HG02588 (cell line): ENCODE results near the gene KANSL1L.

ENCODE experiments used
- ATAC-seq: cut with Tn5 transposase; IDR thresholded peaks from one replicate; pipeline ENCODE4 v1.9.1; 2021; ENCODE audit warnings: mild to moderate bottlenecking, moderate library complexity; ENCODE audit not compliant: unreplicated experiment

KANSL1L gene

DNA sequence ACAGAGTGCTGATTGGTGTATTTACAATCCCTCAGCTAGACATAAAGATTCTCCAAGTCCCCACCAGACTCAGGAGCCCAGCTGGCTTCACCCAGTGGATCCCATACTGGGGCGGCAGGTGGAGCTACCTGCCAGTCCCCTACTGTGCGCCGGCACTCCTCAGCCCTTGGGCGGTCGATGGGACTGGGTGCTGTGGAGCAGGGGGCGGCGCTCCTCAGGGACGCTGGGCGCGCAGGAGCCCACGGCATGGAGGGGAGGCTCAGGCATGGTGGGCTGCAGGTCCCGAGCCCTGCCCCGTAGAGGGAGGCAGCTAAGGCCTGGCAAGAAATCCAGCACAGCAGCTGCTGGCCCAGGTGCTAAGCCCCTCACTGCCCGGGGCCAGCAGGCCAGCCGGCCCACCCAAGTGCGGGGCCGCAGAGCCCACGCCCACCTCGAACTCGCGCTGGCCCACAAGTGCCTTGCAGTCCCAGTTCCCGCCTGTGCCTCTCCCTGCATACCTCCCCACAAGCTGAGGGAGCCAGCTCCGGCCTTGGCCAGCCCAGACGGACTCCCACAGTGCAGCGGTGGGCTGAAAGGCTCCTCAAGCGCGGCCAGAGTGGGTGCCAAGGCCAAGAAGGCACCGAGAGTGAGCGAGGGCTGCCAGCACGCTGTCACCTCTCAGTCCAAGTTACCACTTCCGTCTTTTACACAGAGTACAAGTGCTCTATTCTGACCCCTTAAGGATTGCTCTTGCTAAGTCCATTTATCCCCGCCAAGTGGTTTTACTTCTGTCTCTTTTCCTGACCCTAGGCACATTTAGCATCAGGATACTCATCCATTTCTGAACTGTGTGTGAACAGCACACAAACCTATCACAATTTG is 170.5 kb downstream of the KANSL1L start:
- ATAC-seq: no peak

- no peak for ATAC-seq
Observed at GRCh38 chr2:209998596-209998995, 172.6 kb downstream of the KANSL1L start.

DNA sequence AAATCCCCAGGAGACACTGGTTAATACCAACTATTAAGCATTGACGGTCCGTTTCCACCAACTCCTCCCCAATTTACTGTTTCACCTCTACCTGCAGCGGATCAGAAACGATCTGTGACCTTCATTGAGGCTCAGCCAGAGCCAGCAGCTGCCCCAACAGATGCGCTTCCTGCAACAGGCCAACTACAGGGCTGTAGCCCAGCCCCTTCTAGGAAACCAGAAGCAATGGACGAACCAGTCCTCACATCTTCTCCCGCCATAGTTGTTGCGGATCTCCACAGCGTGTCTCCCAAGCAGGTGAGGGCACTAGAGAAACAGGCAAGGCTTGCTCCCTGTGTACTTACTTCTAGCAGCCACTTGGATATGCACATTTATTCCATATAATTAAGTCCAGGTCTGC is 177.2 kb downstream of the KANSL1L start:
- no peak for ATAC-seq

DNA sequence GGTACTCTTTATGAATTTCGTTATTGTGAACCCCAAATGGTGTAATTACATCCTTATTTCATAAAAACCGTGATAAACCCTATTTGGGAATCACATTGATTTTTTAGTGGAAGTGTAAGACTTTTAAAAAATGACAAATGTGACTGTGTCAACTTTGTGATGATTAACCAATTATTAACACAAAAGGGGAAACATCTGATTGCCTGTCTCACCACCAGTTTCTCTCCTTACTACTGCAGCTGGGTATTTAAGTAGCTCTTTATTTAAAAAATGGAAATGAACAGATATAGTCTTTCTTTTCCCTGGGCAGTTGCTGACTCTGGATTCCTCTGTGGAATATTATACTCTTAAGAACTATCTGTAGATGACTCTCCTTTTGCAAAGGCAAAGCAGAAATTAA is 180.4 kb downstream of the KANSL1L start:
- no peak for ATAC-seq

GRCh38 chr2:209988010-209988409 is 183.2 kb downstream of the KANSL1L start:
- ATAC-seq: no peak

DNA sequence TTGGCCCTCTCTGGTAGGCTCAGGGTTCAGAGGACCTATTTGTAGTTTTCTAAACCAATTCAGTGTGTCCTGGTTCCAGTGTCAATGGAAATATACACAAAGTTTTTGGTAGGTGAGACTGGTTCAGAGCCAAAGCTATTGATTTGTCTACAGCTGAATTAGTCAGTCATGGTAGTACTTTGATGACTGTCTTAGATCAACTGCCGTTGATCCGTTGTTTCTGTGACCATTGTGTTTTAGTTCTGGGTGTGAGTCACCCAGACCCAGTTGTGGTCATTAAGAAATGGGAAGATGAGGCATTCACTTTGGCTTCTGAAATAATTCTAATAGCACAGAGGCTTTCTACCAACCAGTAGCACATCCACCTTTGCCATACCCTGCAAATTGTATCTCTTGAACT is 184.8 kb downstream of the KANSL1L start:
- no peak for ATAC-seq

GRCh38 chr2:209985874-209986273 is 185.3 kb downstream of the KANSL1L start:
- no peak for ATAC-seq

DNA sequence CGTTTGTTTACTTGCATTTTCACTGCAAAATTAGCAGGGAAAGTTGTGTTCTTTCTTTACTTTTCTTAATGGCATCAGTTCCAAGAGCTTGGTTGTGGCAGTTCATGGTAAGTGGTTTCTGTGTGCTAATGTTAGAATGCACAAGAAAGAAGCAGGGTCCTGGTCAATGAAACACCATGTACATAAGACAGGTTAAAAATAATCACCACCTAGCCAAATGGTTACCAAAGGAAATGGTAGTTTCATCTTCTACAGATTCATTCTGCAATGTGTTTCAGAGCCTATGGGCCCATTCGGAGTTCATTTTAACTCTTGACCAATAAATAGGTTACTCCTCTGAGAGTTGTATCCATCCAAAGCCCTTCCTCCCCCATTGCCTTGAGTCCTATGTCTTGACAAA is 186.9 kb downstream of the KANSL1L start:
- no peak for ATAC-seq

GRCh38 chr2:209977386-209978239 is 193.6 kb downstream of the KANSL1L start:
- no peak for ATAC-seq

DNA sequence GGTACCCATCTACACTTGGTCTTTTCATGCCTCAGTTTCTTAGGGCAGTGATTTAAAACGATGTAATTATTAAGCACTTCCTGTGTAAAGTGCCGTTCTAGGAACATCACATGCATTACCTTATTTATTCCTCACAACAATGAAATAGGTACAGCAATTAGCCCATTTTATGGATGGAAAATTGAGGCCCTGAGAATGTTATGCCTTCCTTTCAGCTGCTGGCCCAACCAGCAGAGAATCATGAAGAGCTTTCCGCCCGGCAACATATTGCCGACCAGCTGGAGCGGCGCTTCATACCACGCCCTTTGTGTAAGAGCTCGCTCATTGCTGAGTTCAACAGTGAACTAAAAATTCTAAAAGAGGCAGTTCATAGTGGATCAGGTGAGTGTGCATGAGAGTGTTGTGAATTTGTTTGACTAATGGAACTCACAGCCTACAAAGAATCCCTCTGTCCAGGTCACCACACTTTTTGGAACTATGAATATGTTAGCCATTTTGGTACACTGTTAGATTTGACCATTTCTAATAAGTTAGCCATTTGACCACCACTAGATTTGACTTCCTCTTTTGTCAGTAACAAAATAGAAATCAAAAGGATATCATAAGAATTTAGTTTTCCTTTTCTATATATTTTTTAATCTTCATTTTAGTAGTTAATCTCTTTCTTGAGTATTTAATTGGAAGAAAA is 194.4 kb downstream of the KANSL1L start:
- peak; percentile 77 for ATAC-seq

- no peak for ATAC-seq
Observed at GRCh38 chr2:209974576-209974975, 196.6 kb downstream of the KANSL1L start.

- ATAC-seq: no peak
Observed at GRCh38 chr2:209973328-209973727, 197.9 kb downstream of the KANSL1L start.
